T-helper 17 cell (primary cell): ENCODE measurements around the gene PPIP5K2. TPM values are rescaled to one million over a fixed set of nuclear protein-coding genes. Genes with fewer than 3 reads are reported as not detected.

Source experiments
- ATAC-seq: fragments of 150-1000 bp; cut with Tn5 transposase; 2 replicates; pipeline ENCODE4 v1.10.0; 2021; ENCODE audit warnings: mild to moderate bottlenecking, moderate library complexity
- DNase-seq, 3 donors: peaks; one replicate each; pipeline versions ENCODE4 v3.0.0 to v3.0.0-alpha.2; 2020 to 2021
- H3K9me3 ChIP-seq: one replicate; pipeline ENCODE4 v1.7.0; 2013; ENCODE audit warnings: low read length, mild to moderate bottlenecking; ENCODE audit not compliant: control insufficient read depth, poor library complexity, severe bottlenecking
- H3K27ac Mint-ChIP-seq: one replicate; pipeline ENCODE4 v1.8.0; 2022; ENCODE audit warnings: mild to moderate bottlenecking, moderate library complexity, mixed read lengths
- H3K27me3 Mint-ChIP-seq: one replicate; pipeline ENCODE4 v1.8.0; 2022; ENCODE audit warnings: mixed read lengths
- H3K36me3 Mint-ChIP-seq: one replicate; pipeline ENCODE4 v1.8.0; 2022; ENCODE audit warnings: low read depth, mixed read lengths
- H3K4me1 Mint-ChIP-seq: one replicate; pipeline ENCODE4 v1.8.0; 2022; ENCODE audit warnings: mild to moderate bottlenecking, mixed read lengths
- H3K4me3 Mint-ChIP-seq: one replicate; pipeline ENCODE4 v1.8.0; 2022; ENCODE audit warnings: mild to moderate bottlenecking, moderate library complexity, mixed read lengths
- total RNA-seq, 4 donors: library from RNA in 2 of 4; stranded (reverse) in 2 of 4; gene quantifications; one replicate each; pipeline ENCODE4 v1.2.3 and lab custom pipeline; 2022 to 2026

The PPIP5K2 gene
- total RNA-seq, 2 donors from 2014 or later: 45.2 to 48.7 TPM

- Mint-ChIP-seq H3K27ac (no peak overlapping the region), H3K4me3 (no peak overlapping the region), H3K4me1 (peaks cover 6% of the 10 kb centered on the region), H3K27me3 (peaks cover 60% of the 10 kb centered on the region), H3K36me3 (no peaks in the 10 kb centered on the region)
- DNase-seq: no peak
- peak; percentile 70 for ATAC-seq
- no peaks in the 10 kb centered on the region for H3K9me3 ChIP-seq
Observed at GRCh38 chr5:103245761-103246160, 125.7 kb downstream of the PPIP5K2 start.

GRCh38 chr5:103247118-103247517 lies 127.0 kb downstream of the PPIP5K2 start:
- no peak overlapping the region for H3K4me3 Mint-ChIP-seq
- no peaks in the 10 kb centered on the region for H3K9me3 ChIP-seq
- no peak for DNase-seq
- no peaks in the 10 kb centered on the region for H3K36me3 Mint-ChIP-seq
- no peak overlapping the region for H3K27ac Mint-ChIP-seq
- peaks cover 6% of the 10 kb centered on the region for H3K4me1 Mint-ChIP-seq
- ATAC-seq: no peak
- peaks cover 68% of the 10 kb centered on the region for H3K27me3 Mint-ChIP-seq

GRCh38 chr5:103249068-103249467 lies 129.0 kb downstream of the PPIP5K2 start:
- H3K36me3 Mint-ChIP-seq: peaks cover 2% of the 10 kb centered on the region
- no peak for ATAC-seq
- H3K27ac Mint-ChIP-seq: no peak overlapping the region
- no peaks in the 10 kb centered on the region for H3K9me3 ChIP-seq
- H3K4me1 Mint-ChIP-seq: peaks cover 6% of the 10 kb centered on the region
- H3K4me3 Mint-ChIP-seq: no peak overlapping the region
- H3K27me3 Mint-ChIP-seq: peaks cover 61% of the 10 kb centered on the region
- no peak for DNase-seq

GRCh38 chr5:103254921-103255320 lies 134.8 kb downstream of the PPIP5K2 start:
- peaks cover 2% of the 10 kb centered on the region for H3K36me3 Mint-ChIP-seq
- DNase-seq (no peak), ATAC-seq (no peak)
- H3K4me1 Mint-ChIP-seq: peaks cover 2% of the 10 kb centered on the region
- no peak overlapping the region for H3K4me3 Mint-ChIP-seq
- H3K27ac Mint-ChIP-seq: no peak overlapping the region
- H3K27me3 Mint-ChIP-seq: peaks cover 48% of the 10 kb centered on the region
- H3K9me3 ChIP-seq: no peaks in the 10 kb centered on the region

- no peak overlapping the region for H3K27ac Mint-ChIP-seq
- no peak overlapping the region for H3K4me3 Mint-ChIP-seq
- no peaks in the 10 kb centered on the region for H3K9me3 ChIP-seq
- DNase-seq: no peak
- H3K27me3 Mint-ChIP-seq: peaks cover 43% of the 10 kb centered on the region
- peaks cover 2% of the 10 kb centered on the region for H3K36me3 Mint-ChIP-seq
- peaks cover 6% of the 10 kb centered on the region for H3K4me1 Mint-ChIP-seq
- ATAC-seq: no peak
Observed at GRCh38 chr5:103255691-103256090, 135.6 kb downstream of the PPIP5K2 start.

GRCh38 chr5:103256178-103256577 lies 136.1 kb downstream of the PPIP5K2 start:
- no peaks in the 10 kb centered on the region for H3K9me3 ChIP-seq
- peaks cover 9% of the 10 kb centered on the region for H3K4me1 Mint-ChIP-seq
- ATAC-seq (no peak), DNase-seq (no peak)
- no peak overlapping the region for H3K27ac Mint-ChIP-seq
- no peak overlapping the region for H3K4me3 Mint-ChIP-seq
- peaks cover 38% of the 10 kb centered on the region for H3K27me3 Mint-ChIP-seq
- H3K36me3 Mint-ChIP-seq: peaks cover 2% of the 10 kb centered on the region

GRCh38 chr5:103258368-103258956 lies 138.4 kb downstream of the PPIP5K2 start, which contains the start of gene MACIR:
TSS of gene MACIR (plus strand) at chr5:103258763. CDS start at chr5:103275920, 17,157 bp downstream.
- Mint-ChIP-seq H3K4me1 (peaks cover 17% of the 10 kb centered on the region), H3K36me3 (no peaks in the 10 kb centered on the region), H3K27ac (no peak within 1 kb of the TSS), H3K4me3 (peak within 1 kb of the TSS; percentile 94), H3K27me3 (peaks cover 21% of the 10 kb centered on the region)
- DNase-seq: peak; percentile 86 to 94 (median 94)
- ATAC-seq: peak; percentile 95
- no peaks in the 10 kb centered on the region for H3K9me3 ChIP-seq

GRCh38 chr5:103258957-103259704 lies 139.0 kb downstream of the PPIP5K2 start:
- H3K4me3 Mint-ChIP-seq: peak overlapping the region; percentile 94

GRCh38 chr5:103259705-103260355 lies 139.7 kb downstream of the PPIP5K2 start:
- DNase-seq: no peak
- H3K27me3 Mint-ChIP-seq: peaks cover 16% of the 10 kb centered on the region
- no peaks in the 10 kb centered on the region for H3K36me3 Mint-ChIP-seq
- no peaks in the 10 kb centered on the region for H3K9me3 ChIP-seq
- H3K27ac Mint-ChIP-seq: no peak overlapping the region
- peaks cover 17% of the 10 kb centered on the region for H3K4me1 Mint-ChIP-seq
- no peak for ATAC-seq
- H3K4me3 Mint-ChIP-seq: peak overlapping the region; percentile 94

More at GRCh38 chr5:103258957-103259704, 139.0 kb downstream of the PPIP5K2 start:
- no peaks in the 10 kb centered on the region for H3K9me3 ChIP-seq
- ATAC-seq (peak; percentile 54), DNase-seq (peak; percentile 36 to 57 (median 54))
- Mint-ChIP-seq H3K36me3 (no peaks in the 10 kb centered on the region), H3K4me1 (peaks cover 17% of the 10 kb centered on the region), H3K27ac (no peak overlapping the region), H3K27me3 (peaks cover 21% of the 10 kb centered on the region)

- ATAC-seq (no peak), DNase-seq (no peak)
- no peaks in the 10 kb centered on the region for H3K9me3 ChIP-seq
- H3K36me3 Mint-ChIP-seq: no peaks in the 10 kb centered on the region
- H3K4me3 Mint-ChIP-seq: no peak overlapping the region
- H3K4me1 Mint-ChIP-seq: peaks cover 17% of the 10 kb centered on the region
- peaks cover 5% of the 10 kb centered on the region for H3K27me3 Mint-ChIP-seq
- no peak overlapping the region for H3K27ac Mint-ChIP-seq
Observed at GRCh38 chr5:103260951-103261350, 140.8 kb downstream of the PPIP5K2 start.

Other genes with a start within 250 kb of the PPIP5K2 start
- 1 to 10 TPM; 1.7 to 3.5 TPM for gene GIN1, start 163 bp upstream of the PPIP5K2 start, total RNA-seq
- gene MACIR, start 138.5 kb downstream of the PPIP5K2 start, total RNA-seq: 1 to 10 TPM; 1.7 to 3.6 TPM